Liver (tissue), 2 donors: ENCODE measurements around the gene ACLY.

ENCODE experiments used
- CTCF ChIP-seq: fragments of 150-350 bp; IDR thresholded peaks from 2 replicates; pipeline ENCODE4 v1.5.1; 2017; ENCODE audit warnings: improper control_type of control experiment, low read depth, low read length; ENCODE audit not compliant: missing input control
- YY1 ChIP-seq: IDR thresholded peaks from 2 replicates; pipeline ENCODE4 v1.6.1; 2016; ENCODE audit warnings: antibody characterized with exemption, mild to moderate bottlenecking
- donor health status: healthy.

DNA sequence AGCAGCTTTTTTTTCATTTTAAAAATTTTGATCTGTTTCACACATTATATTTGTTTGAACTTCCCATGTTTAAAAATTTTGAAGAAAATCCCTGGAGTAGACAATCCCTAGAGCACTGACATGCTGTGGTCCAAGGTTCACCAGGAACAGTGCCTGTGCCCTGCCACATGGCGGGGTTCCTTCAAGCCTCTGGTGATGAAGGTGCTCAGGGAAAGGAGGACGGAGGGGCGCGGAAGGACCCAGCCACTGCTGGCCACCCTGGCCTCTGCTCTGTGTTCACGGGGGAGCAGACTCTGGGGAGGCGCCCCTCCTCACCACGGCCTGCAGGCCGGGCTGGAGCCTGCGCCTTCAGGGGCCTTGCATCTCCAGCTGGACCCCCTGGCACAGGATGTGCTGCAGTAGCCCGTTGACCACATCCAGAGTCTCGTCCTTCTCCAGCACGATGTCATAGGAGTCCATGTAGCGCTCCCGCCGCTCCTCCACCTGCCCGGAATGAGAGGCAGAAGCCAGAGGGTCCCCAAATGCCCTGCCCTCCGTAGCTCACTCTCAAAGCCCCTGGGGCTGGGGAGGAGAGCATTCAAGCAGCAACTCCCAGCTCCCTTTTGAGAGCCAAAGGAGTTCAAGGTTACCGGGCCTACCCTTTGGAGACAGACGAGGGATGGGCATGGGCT, 93.4 kb downstream of the ACLY start:
- TF ChIP-seq YY1 (no peak), CTCF (no peak)
